Measurements from ENCODE around the gene TRIB2.

DNA sequence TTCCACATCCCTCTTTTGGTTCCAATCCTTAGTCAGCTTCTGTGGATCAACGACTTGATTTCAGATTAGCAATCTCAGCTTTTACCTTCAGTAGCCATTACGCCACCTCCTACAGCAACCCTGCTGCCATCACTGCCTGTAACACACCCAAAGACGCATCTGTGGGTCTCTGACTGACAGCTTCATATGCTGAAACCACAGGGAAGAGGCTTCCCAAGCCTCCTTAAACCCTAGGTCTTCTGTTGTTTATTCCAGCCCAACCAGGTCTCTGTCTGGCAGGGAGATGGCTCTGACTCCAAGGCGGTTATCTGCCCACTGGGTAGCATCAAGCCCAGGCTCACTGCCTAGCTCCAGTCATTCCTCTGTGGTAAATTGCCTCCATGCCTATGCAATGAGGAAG is 28.6 kb upstream of the TRIB2 start:
- TF ChIP-seq, protein P1, sequence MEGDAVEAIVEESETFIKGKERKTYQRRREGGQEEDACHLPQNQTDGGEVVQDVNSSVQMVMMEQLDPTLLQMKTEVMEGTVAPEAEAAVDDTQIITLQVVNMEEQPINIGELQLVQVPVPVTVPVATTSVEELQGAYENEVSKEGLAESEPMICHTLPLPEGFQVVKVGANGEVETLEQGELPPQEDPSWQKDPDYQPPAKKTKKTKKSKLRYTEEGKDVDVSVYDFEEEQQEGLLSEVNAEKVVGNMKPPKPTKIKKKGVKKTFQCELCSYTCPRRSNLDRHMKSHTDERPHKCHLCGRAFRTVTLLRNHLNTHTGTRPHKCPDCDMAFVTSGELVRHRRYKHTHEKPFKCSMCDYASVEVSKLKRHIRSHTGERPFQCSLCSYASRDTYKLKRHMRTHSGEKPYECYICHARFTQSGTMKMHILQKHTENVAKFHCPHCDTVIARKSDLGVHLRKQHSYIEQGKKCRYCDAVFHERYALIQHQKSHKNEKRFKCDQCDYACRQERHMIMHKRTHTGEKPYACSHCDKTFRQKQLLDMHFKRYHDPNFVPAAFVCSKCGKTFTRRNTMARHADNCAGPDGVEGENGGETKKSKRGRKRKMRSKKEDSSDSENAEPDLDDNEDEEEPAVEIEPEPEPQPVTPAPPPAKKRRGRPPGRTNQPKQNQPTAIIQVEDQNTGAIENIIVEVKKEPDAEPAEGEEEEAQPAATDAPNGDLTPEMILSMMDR (IDR thresholded peaks at IDR 0.05; ENCODE audit: low read depth, low read length): no peak
- no peak for TF ChIP-seq EZH2phosphoT487 (IDR thresholded peaks at IDR 0.05; ENCODE audit: low read depth)

Measured in OCI-LY3 (cell line).